Esophagus muscularis mucosa (tissue), 4 donors: ENCODE measurements around the gene PRKN. TPM values are rescaled to one million over a fixed set of nuclear protein-coding genes. Genes with fewer than 3 reads are reported as not detected.
A peak's percentile ranks its signal among the peaks of the same experiment; 100 is the strongest.

Source experiments
- DNase-seq: peaks from one replicate; pipeline ENCODE4 v3.0.0-alpha.2; 2017; ENCODE audit errors: extremely low spot score
- H3K27ac ChIP-seq, 4 donors: fragments of 200-600 bp; sonication (generic); replicated peaks in 1 of 4; 1 replicate in 3 of 4; 2 replicates in 1 of 4; pipeline ENCODE4 v1.5.1; 2016 to 2019; ENCODE audit warnings: mild to moderate bottlenecking in 1 of 4
- H3K27me3 ChIP-seq, 4 donors: fragments of 200-600 bp; sonication (generic); one replicate each; pipeline versions ENCODE4 v1.5.1 to v1.6.0; 2016 to 2019
- H3K36me3 ChIP-seq, 4 donors: fragments of 200-600 bp; sonication (generic); one replicate each; pipeline ENCODE4 v1.5.1; 2016 to 2019
- H3K4me1 ChIP-seq, 4 donors: fragments of 200-600 bp; sonication (generic); one replicate each; pipeline ENCODE4 v1.5.1; 2016 to 2019
- H3K4me3 ChIP-seq, 4 donors: fragments of 200-600 bp; sonication (generic); 1 replicate in 2 of 4; 2 replicates in 2 of 4; pipeline ENCODE4 v1.5.1; 2016 to 2019; ENCODE audit warnings: mild to moderate bottlenecking in 4 of 4, moderate library complexity in 1 of 4
- H3K9me3 ChIP-seq, 4 donors: fragments of 200-600 bp; sonication (generic); 1 replicate in 3 of 4; 2 replicates in 1 of 4; pipeline ENCODE4 v1.5.1; 2016 to 2019
- CTCF ChIP-seq, 3 experiments: fragments of 200-600 bp in 2 of 3; fragments of 450-650 bp in 1 of 3; sonication (generic) in 2 of 3; IDR thresholded peaks; one replicate each; pipeline ENCODE4 v1.5.1; 2017 to 2019; ENCODE audit warnings: antibody characterized with exemption in 3 of 3, mild to moderate bottlenecking in 2 of 3, moderate library complexity in 1 of 3
- EP300 ChIP-seq: sonication (generic); formaldehyde crosslinking; IDR thresholded peaks from one replicate; pipeline ENCODE4 v1.6.1; 2017; ENCODE audit warnings: antibody characterized with exemption
- POLR2A ChIP-seq: fragments of 450-650 bp; IDR thresholded peaks from one replicate; pipeline ENCODE4 v1.6.1; 2017; ENCODE audit warnings: antibody characterized with exemption, moderate library complexity, mild to moderate bottlenecking, low read depth
- POLR2AphosphoS5 ChIP-seq, 2 donors: sonication (generic); formaldehyde crosslinking; IDR thresholded peaks; one replicate each; pipeline ENCODE4 v1.6.1; 2017; ENCODE audit warnings: antibody characterized with exemption in 2 of 2
- whole genome bisulfite sequencing: methylation state at CpG from one replicate; pipeline ENCODE4 v1.1.5; 2018; 5-methylcytosine and 5-hydroxymethylcytosine counted together
- intact Hi-C: fragments of 100-400 bp; cut with DNase I; formaldehyde crosslinking; loops from one replicate; pipeline ENCODE4 v1.15.1; 2023
- total RNA-seq, 4 donors: library from RNA; depleted of rRNA; stranded (reverse); fragments of >200 nt; gene quantifications; one replicate each; pipeline versions ENCODE4 v1.1.0 to v1.2.1, GENCODE V29; 2016

Gene PRKN
- total RNA-seq, 4 donors from 2014 or later = 9.6 to 14.5 (median 10.8) TPM

GRCh38 chr6:161445021-161445799 lies 1282.4 kb downstream of the PRKN start:
- H3K4me1 ChIP-seq = peaks cover 15 to 47% (median 37%) of the 10 kb centered on the region in 4 donors
- H3K36me3 ChIP-seq = no peaks in the 10 kb centered on the region
- no peaks in the 10 kb centered on the region for H3K9me3 ChIP-seq
- DNase-seq = no peak
- no peak for TF ChIP-seq POLR2AphosphoS5 (IDR thresholded peaks at IDR 0.05)
- TF ChIP-seq CTCF (IDR thresholded peaks at IDR 0.05) = no peak
- TF ChIP-seq EP300 = no peak
- TF ChIP-seq POLR2A = no peak
- H3K27me3 ChIP-seq = peaks cover 0 to 3% (median 0%) of the 10 kb centered on the region in 4 donors
- WGBS = 55% methylated on average over 17 of the region's 20 CpGs
- peak overlapping the region; percentile 21 to 42 (median 32) for H3K27ac ChIP-seq
- intact Hi-C loops = loop anchor here (2.0 kb wide), 1 partner anchor 26 kb away; no protein-coding TSS in a partner anchor
- H3K4me3 ChIP-seq = peak overlapping the region in 2 of 4 donors; percentile 19 to 30

GRCh38 chr6:161444464-161444863 lies 1283.1 kb downstream of the PRKN start:
- 67% methylated on average over 15 of the region's 15 CpGs for WGBS
- H3K36me3 ChIP-seq = no peaks in the 10 kb centered on the region
- peak overlapping the region in 3 of 4 donors; percentile 19 to 30 (median 23) for H3K4me3 ChIP-seq
- H3K27ac ChIP-seq = peak overlapping the region; percentile 21 to 42 (median 32)
- peaks cover 15 to 48% (median 39%) of the 10 kb centered on the region in 4 donors for H3K4me1 ChIP-seq
- DNase-seq = no peak
- H3K27me3 ChIP-seq = peaks cover 0 to 3% (median 0%) of the 10 kb centered on the region in 4 donors
- TF ChIP-seq POLR2A (no peak), POLR2AphosphoS5 (IDR thresholded peaks at IDR 0.05) (peak in 1 of 2 donors; percentile 20), CTCF (IDR thresholded peaks at IDR 0.05) (peak; percentile 19 to 41 (median 23))
- no peaks in the 10 kb centered on the region for H3K9me3 ChIP-seq
- intact Hi-C loops = loop anchor here (2.0 kb wide), 1 partner anchor 26 kb away; no protein-coding TSS in a partner anchor

GRCh38 chr6:161443848-161444247 lies 1283.7 kb downstream of the PRKN start:
- intact Hi-C loops = loop anchor here (2.0 kb wide), 1 partner anchor 25 kb away; no protein-coding TSS in a partner anchor
- Histone ChIP-seq H3K27me3 (peaks cover 0 to 3% (median 0%) of the 10 kb centered on the region in 4 donors), H3K27ac (peak overlapping the region; percentile 11 to 42 (median 32)), H3K4me3 (no peak overlapping the region), H3K4me1 (peaks cover 15 to 53% (median 44%) of the 10 kb centered on the region in 4 donors), H3K36me3 (no peaks in the 10 kb centered on the region), H3K9me3 (no peaks in the 10 kb centered on the region)
- DNase-seq = no peak
- 53% methylated on average over 8 of the region's 8 CpGs for WGBS
- TF ChIP-seq POLR2AphosphoS5 (IDR thresholded peaks at IDR 0.05) (no peak), POLR2A (no peak)

GRCh38 chr6:161442420-161442819 lies 1285.1 kb downstream of the PRKN start:
- Histone ChIP-seq H3K36me3 (no peaks in the 10 kb centered on the region), H3K4me3 (no peak overlapping the region), H3K27me3 (peaks cover 0 to 3% (median 0%) of the 10 kb centered on the region in 4 donors), H3K27ac (no peak overlapping the region), H3K4me1 (peaks cover 15 to 59% (median 46%) of the 10 kb centered on the region in 4 donors), H3K9me3 (no peaks in the 10 kb centered on the region)
- TF ChIP-seq POLR2A = no peak
- no peak for TF ChIP-seq POLR2AphosphoS5 (IDR thresholded peaks at IDR 0.05)
- TF ChIP-seq CTCF (IDR thresholded peaks at IDR 0.05) = no peak
- no peak for TF ChIP-seq EP300
- no peak for DNase-seq
- intact Hi-C loops = no loop called here
- 79% methylated on average over 15 of the region's 15 CpGs for WGBS

GRCh38 chr6:161440299-161440698 lies 1287.3 kb downstream of the PRKN start:
- DNase-seq = no peak
- intact Hi-C loops = no loop called here
- peaks cover 0 to 3% (median 0%) of the 10 kb centered on the region in 4 donors for H3K27me3 ChIP-seq
- 89% methylated on average over 4 of the region's 4 CpGs for WGBS
- no peak overlapping the region for H3K4me3 ChIP-seq
- H3K27ac ChIP-seq = no peak overlapping the region
- no peaks in the 10 kb centered on the region for H3K36me3 ChIP-seq
- no peak for TF ChIP-seq POLR2AphosphoS5 (IDR thresholded peaks at IDR 0.05)
- no peak for TF ChIP-seq EP300
- TF ChIP-seq CTCF (IDR thresholded peaks at IDR 0.05) = no peak
- TF ChIP-seq POLR2A = no peak
- H3K9me3 ChIP-seq = no peaks in the 10 kb centered on the region
- peaks cover 19 to 61% (median 51%) of the 10 kb centered on the region in 4 donors for H3K4me1 ChIP-seq
